Fibroblast of skin of right biceps (primary cell): ENCODE measurements around the gene STX5.
A peak's percentile ranks its signal among the peaks of the same experiment; 100 is the strongest.
"Not testable (repeated sequence)": the region's sequence is repeated elsewhere in the genome, so short reads cannot be mapped to it uniquely, and the experiment has no call there.

Source experiments
- DNase-seq: peaks from one replicate; pipeline ENCODE4 v3.0.0-alpha.2; 2013

STX5 gene

DNA sequence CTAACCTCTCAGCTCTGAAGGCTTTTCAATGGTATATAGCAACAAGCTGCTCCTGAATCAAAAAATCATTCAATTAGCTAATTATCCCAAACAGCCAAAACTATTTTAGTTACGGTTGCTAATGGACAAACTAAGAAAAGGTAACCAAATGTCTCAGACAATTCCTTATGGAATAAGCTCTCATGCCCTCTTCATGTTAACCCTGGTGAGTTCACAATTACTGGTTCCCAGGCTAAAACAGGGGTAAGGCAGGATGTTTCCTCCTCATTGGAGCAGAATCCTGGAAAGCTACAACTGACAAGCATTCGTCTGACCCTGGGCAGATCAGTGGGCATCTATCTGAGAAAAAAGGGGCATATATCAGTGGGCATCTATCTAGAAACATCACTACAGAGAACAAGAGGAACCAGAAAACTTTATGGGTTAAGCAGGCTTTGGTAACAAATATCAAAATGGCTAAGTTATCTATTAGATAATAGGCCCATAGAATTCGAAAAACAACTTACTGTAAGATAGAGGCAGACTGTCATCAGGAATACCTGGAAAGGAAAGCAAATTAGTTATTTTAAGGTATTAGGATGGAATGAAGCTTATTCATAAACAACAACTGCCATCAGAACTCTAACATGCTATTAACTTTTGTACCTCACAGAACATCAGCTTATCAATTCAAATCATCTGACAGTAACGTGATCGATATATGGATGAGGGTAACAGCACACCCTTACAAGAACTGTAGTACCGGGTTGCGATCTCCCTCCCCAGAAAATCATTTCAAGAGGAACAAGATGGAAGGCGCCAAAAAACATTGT, 22.4 kb upstream of the STX5 start:
- no peak for DNase-seq

DNA sequence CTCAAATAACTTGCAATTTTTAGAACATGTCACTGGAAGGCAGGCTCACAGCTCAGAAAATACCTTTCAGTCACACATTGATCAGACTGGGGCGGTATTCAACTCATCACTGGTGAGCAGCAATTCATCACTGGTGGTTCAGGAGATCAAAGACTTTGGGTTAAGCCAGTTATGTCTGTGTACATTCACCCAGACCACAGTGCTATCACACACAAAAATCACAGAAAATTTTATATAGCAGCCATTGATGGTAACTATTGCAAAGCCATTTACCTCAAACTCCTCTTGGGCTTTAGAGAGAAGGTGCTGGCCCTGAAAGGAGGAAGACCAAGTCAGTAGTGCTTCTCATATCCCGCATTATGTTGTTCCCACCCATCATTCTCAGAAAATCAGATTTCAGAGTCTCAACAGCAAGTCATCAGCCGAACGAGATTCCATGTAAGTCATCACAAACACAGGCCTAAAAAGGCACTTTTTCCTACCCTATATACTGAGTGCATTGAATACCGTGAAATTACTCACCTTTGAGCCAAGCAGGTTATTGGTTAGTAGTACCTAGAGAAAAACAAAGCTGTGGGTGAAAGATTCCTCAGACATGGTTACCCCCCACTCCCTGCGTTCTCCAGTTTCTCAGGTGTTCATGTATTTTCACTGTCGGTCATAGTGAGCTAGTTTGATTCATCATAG, 21.6 kb upstream of the STX5 start:
- DNase-seq = no peak

DNA sequence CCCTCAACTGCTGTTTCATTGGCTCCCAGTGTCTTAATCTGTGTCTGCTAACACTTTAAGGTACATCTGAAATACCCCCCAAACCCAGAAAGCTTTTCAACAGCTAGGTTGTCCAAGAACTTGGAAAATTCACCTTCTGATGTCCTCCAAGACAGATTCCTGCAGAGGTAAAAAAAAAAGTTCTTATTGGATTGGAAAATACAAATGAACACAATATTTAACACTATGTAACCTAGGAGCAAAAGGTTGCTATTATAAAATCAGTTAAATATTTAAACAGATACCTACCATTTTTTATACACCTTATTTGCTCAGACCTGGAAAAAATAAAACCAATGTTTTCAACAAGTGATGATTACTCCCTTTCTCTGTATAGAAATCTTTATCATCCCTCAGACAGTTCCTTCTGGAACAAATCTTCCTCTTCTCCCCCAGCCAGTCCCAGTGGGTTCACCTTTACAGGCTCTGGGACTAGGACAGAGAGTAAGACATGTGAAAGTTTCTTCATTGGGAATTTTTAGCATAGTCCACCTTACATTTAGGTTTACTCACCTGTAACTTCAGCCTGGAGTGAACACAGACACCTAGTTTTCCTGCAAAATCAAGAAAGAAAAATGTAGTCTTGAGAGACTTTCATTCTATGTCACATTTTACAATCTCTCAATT, 20.8 kb upstream of the STX5 start:
- DNase-seq = no peak

DNA sequence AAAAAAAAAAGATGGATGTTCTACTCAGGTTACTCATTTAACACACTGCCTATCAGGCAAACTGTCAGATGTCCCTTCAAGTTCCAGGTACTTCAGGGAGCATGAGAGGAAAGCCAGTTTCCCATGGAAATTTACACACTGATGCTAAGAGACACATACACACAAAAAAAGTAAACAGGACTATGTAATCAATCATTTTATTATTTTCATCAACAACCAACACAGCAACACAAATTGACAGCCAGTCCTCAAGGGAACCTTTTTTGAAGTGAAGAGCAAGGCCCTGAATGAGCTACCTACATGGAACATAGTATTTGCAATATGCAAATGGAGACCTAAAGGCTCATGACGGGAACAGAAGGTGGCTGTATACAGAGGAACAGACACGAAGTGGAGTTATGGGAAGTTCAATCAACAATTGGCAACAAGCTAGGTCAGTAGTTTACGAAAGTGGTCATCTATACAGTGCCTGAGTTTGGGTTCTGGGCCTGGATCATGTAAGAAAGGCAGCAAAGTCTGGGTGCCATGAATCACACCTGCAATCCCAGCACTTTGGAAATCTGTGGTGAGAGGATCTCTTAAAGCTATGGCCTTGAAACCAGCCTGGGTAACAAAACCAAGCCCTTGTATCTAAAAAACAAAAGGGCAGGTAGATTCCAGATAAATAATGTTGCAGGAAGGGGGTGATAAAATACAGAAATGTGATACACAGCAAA, 20.1 kb upstream of the STX5 start:
- DNase-seq = no peak

DNA sequence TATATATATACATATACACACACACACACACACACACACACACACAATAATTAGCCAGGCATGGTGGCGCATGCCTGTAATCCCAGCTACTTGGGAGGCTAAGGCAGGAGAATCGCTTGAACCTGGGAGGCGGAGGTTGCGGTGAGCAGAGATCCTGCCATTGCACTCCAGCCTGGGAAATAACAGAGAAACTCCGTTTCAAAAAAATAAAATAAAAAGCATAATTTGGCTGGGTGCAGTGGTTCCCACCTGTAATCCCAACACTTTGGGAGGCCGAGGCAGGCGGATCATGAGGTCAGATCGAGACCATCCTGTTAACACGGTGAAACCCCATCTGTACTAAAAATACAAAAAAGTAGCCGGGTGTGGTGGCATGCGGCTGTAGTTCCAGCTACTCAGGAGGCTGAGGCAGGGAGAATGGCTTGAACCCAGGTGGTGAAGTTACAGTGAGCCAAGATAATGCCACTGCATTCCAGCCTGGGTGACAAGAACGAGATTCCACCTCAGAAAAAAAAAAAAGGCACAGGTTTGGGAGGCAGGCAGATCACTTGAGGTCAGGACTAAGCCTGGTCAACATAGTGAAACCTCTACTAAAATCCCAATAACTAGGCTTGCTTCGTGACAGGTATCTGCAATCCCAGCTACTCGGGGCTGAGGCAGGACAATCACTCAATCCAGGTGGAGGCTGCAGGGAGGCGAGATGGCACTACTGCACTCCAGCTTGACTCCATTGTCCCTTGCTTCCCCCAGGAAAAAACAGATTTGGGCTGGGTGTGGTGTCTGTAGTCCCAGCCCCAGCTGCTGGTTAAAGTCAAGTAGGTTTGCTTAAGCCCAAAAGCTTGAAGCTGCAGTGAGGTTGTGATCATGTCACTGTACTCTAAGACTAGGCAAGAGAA, 19.3 kb upstream of the STX5 start:
- DNase-seq = no peak

DNA sequence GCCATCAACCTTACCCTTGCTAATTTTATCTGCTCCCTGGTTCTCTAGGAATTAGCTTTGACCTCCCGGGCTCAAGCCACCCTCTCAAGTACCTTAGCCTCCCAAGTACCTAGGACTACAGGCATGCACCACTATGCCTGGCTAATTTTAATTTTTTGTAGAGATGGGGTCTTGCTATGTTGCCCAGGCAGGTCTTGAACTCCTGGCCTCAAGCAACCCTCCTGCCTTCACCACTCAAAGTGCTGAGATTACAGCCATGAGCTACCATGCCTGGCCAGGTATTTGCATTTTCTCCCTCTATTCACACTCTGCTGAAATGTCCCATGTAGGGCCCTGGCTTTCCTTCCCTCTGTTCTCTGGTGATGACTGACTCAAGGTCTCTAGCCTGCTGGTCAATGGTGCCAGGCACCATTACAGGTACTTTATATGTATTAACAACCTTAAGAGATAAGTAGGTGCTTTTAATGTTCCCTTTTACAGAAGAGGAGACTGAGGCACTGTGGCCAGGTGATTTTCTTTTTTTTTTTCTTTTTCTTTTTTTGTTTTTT, 16.0 kb upstream of the STX5 start:
- DNase-seq = no peak

DNA sequence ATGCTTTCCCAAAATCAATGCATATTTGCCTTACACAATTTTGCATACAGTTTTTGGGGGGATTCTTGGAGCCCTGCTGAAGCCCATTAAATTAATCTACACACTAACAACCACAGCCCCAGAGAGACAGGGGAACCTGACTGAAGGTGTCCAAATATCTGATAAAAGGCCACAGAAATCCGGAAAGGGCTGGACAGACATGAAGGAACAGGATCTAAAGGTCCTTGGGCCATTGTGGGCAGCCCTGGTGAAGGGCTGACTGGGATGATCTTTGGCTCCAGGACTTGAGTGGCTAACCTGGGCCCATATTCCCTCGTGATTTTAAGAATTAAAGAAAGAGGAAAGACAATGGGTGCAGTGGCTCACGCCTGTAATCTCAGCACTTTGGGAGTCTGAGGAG, 14.3 kb upstream of the STX5 start:
- no peak for DNase-seq

DNA sequence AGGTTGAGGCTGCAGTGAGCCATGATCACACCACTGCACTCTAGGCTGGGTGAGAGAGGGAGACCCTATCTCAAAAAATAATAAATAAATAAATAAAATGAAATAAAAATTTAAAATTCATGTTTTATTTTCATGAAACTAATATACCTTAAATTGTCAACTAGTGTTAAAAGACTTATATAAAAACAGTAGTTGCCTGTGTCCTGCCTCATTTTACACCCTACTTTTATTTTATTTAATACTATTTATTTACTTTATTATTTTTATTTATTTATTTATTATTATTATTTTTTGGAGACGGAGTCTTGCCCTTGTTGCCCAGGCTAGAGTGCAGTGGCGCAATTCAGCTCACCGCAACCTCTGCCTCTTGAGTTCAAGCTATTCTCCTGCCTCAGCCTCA, 12.3 kb upstream of the STX5 start:
- no peak for DNase-seq

DNA sequence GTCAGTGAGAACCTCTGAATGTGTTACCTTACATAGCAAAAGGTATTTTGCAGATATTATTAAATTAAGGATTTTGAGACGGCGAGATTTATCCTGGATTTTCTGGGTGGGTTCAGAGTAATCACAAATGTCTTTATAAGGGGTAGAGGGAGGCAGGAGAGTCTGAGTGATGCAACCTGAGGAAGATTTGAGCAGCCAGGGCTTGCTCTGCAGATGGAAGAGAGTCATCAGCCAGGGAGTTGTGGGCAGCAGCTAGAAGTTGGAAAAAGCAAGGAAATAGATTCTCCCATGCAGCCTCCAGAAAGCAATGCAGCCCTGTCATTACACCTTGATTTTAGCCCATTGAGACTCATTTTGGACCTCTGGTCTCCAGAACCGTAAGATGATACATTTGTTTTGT, 11.6 kb upstream of the STX5 start:
- no peak for DNase-seq

DNA sequence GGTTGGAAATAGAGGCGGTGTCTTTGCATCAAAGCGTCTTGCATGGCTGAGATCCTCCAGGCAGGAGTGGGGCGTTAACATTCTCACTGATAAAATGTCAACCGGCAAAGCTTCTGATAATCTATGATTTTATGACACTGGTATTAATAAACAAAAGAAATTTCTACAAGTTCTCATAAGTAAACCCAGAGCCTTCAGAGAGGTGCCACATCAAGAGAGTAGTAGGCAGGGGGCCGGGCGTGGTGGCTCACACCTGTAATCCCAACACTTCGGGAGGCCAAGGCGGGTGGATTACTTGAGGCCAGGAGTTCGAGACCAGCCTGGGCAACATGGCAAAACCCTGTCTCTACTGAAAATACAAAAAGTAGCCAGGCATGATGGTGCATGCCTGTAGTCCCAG, 11.0 kb upstream of the STX5 start:
- not testable (repeated sequence) for DNase-seq

DNA sequence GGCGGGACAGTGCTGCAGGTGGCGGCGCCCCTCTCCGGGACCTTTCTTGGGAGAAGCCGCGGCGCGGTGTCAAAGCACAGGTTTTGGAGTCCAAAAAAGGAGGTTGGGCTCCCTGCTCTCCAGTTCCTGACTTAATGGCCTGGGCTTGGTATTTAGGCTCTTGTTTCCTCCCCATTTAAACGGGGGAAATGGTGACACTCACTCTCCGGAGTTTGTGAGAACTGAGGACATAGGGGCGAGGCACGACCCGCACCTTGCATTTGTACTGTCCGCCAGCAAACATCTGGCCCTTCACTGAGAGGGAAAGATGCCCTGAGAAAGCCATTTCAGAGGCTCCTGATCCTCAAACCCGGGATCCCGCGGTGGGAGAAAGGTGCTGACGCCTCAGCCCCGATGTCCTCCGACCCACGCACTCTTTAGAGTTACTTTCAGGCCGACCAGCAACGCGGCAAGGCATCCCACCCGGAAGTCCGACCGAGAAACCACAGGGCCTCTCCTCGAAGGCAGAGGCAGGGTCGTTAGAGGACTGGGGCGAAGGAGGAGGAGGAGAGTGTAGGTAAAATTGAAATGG, 10.4 kb upstream of the STX5 start:
- no peak for DNase-seq

DNA sequence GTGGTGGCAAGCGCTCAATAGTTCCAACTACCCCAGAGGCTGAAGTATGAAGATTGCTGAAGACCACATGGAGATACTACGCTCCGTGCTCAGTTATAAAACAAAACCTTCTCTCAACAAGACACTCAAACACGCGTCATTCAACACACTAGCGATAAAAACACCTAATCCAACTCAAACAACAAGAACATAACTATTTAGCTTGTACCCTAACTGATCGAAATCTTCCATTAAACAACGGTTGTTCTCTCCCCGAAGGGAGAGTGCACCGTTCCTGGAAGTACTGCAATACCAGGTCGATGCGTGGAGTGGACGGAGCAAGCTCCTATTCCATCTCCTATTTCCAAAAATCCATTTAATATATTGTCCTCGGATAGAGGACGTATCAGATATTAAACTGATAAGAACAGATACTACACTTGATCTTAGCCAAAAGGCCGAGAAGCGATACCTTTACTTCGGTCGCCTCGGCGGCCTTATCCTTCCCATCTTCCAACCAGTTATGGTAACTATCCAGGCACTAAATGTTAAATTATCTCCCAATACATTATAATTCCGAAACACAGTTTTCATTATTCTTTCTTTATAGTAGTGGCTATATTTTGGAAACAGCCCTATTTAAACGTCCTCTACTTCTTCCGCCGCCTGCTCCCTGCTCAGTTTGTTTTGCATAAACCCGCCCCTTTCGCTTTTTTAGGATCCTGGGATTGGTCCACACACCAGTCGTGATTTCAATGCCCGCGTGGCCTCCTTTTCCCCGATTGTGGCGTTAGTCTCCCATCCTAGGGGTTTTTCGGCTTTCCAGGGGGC, 9.7 kb upstream of the STX5 start:
- peak; percentile 100 for DNase-seq

DNA sequence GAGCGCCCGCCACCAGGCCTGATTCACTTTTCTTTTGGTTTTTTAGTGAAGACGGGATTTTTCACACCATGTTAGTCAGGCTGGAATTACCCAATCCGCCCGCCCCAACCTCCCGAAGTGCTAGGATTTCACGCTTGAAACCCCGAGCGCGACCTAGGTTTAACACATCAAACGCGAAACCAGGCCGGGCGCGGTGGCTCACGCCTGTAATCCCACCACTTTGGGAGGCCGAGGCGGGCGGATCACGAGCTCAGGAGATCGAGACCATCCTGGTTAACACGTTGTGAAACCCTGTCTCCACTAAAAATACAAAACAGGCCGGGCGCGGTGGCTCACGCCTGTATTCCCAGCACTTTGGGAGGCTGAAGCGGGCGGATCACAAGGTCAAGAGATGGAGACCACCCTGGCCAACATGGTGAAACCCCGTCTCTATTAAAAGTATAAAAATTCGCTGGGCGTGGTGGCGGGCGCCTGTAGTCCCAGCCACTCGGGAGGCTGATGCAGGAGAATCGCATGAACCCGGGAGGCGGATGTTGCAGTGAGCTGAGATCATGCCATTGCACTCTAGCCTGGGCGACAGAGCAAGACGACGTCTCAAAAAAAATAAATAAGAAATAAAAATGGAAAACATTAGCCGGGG, 9.0 kb upstream of the STX5 start:
- DNase-seq = peak; percentile 87

DNA sequence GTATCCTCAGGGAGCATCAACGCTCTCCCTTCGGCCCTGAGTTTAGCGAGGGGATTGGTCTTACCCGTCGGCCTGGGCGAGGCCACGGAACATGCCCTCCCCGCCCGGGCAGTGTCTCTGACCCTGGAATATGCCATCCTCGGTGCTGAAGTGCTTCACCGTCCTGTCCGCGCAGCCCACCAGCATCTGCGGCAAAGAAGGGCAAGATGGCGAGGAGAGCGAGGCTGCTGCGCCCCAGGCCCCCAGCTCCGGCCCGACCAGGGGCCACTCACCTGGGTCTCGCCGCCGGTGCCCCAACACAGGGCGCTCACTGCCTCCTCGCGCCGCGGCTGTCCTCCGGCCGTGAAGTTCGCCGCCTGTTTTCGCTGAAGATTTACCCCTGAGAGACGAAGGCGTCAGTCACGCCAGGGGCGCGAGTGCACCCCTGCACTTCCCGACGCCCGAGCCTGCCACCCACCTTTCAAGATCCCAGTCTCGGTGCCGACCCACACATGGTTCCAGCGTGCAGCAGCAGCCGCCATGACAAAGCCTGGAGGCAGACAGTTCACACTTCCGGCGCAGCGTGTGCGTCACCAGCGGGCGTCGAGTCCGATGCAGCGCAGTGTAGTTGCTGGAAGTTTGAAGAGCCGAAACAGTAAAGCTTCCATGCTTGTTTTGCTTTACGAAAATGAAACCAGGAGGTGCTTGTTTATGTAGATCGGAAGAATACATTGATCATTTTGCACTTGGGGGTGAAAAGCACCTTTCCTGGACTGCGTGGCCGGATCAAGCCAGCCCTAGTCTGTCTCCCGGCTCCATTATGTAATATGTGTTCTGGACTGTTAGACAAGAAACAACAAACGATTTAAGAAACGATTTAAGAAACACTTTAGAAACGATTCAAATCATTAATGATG, 7.4 kb upstream of the STX5 start, which contains the start of gene WDR74:
TSS of gene WDR74 (minus strand) at position 541 of the 896 bp plus-strand sequence. CDS start at position 521, 20 bp downstream.
- peak; percentile 91 for DNase-seq

DNA sequence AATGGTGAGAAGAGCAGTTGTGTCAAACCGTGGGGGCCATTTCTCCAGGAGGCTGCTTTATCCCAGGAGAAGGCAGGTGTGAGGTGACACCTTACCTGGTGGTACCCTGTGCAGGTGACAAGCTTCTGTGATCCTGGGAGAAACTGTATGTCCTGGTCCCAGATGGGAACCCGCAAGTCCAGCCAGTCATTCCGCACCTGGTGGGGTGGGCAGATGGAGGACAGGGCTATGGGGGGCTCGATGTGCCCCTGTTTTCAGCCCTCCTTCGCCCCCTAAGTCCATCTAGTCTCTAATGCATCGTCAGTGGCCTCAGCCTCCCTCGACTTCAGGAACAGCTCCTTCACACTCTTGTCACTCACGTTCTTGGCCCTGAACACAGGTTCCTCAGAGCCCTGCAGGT, 3.5 kb upstream of the STX5 start:
- no peak for DNase-seq

DNA sequence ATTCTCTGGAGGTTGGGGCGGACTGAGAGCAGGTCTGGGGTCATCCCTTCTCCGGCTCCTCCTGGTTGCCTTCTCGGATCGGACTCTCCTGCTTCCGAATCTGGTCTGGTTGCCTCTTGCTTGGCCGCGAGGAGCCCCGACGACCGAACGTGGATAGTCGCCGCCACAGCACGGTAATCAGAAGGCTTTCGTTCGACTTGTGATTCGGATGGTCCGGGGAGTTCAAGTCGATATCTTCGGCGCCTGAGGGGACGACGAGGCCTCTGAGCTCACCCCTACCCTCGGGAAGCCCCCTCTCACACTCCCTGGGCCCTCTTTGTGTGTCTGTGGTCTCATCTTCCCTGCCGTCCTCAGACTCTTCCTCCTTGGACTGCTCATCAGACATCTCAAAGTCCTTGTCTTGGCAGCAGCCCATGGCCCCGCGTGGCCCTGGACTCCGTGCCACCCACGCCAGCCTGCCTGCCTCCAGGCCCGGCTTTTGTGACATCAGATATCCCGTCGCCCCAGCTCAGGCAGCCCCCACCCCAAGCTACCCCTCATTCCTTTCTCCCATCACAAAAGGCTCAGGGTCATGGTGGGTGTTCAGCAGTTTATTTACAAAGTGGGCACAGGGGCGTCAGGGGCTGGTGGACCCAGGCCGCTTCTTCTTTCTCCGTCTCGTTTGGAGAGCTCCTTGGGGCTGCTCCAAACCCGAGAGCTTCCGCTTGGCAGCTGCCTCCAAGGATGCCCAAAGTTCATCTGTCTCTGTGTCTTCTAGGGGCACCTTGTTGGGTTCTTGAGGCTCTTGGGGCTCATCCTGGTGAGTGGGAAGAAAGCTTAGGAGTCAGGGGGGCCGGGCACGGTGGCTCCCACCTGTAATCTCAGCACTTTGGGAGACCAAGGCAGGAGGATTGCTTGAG, 734 bp upstream of the STX5 start, which contains the start of gene TEX54:
TSS of gene TEX54 (minus strand) at position 506 of the 899 bp plus-strand sequence.
- DNase-seq = no peak

DNA sequence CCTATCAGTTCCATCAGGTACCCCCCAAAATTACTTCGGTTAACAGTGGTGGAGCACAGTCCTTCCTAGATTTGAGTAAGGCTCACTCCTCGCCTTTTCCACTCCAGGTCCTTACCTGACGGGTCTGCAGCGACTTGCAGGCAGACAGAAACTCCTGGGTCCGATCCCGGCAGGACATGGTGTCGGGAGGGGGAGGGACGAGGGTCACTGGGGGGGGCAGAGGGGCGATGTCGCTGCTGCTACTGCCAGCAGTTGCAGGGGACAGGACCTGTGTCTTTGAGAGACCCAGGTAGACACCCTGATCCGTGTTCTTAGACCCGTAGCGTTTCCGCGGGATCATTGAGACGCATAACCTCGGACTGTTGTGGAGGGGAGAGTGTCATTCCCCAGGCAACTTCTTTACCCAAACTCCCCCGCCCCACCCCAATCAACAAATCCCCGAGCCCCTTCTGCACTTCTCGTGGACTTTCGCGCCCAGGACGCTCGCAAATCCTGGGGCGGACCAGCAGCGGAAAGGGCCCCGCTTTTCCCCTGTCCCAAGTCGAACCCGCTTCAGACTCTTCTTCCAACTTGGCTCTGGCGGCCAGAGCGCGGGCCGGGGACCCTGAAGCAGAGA, 839 bp downstream of the STX5 start:
- no peak for DNase-seq
